Transverse colon (tissue), 4 donors: ENCODE results near the gene TULP4. TPM values are rescaled to one million over a fixed set of nuclear protein-coding genes. Genes with fewer than 3 reads are reported as not detected.

Experiments used
- DNase-seq: peaks from one replicate; pipeline ENCODE4 v3.0.0-alpha.2; 2019
- H3K27ac ChIP-seq, 4 donors: fragments of 200-600 bp; sonication (generic); 2 replicates each; pipeline ENCODE4 v1.5.1; 2016 to 2018; ENCODE audit warnings: inconsistent platforms in 4 of 4
- H3K27me3 ChIP-seq: fragments of 200-600 bp; sonication (generic); 2 replicates; pipeline ENCODE4 v1.5.1; 2017; ENCODE audit warnings: inconsistent platforms
- H3K36me3 ChIP-seq, 4 donors: fragments of 200-600 bp; sonication (generic); 2 replicates each; pipeline ENCODE4 v1.5.1; 2017 to 2019; ENCODE audit warnings: inconsistent platforms in 4 of 4
- H3K4me1 ChIP-seq, 4 donors: fragments of 200-600 bp; sonication (generic); 2 replicates each; pipeline ENCODE4 v1.5.1; 2017 to 2020; ENCODE audit warnings: inconsistent platforms in 4 of 4
- H3K4me3 ChIP-seq, 4 donors: fragments of 200-600 bp; sonication (generic); 1 replicate in 1 of 4; 2 replicates in 3 of 4; pipeline versions ENCODE4 v1.5.1 to v1.6.1; 2017 to 2019; ENCODE audit warnings: inconsistent platforms in 4 of 4
- H3K9me3 ChIP-seq, 2 donors: fragments of 200-600 bp; sonication (generic); 2 replicates each; pipeline ENCODE4 v1.5.1; 2017 to 2019; ENCODE audit warnings: inconsistent platforms in 2 of 2
- EP300 ChIP-seq: sonication (generic); formaldehyde crosslinking; IDR thresholded peaks from one replicate; pipeline ENCODE4 v1.6.1; 2017; ENCODE audit warnings: antibody characterized with exemption, low read depth
- POLR2A ChIP-seq: fragments of 450-650 bp; IDR thresholded peaks from one replicate; pipeline ENCODE4 v1.6.1; 2016; ENCODE audit warnings: antibody characterized with exemption, mild to moderate bottlenecking, moderate library complexity
- POLR2AphosphoS5 ChIP-seq, 3 donors: sonication (generic); formaldehyde crosslinking; IDR thresholded peaks; one replicate each; pipeline ENCODE4 v1.6.1; 2016; ENCODE audit warnings: antibody characterized with exemption in 3 of 3
- WGBS, 2 donors: methylation state at CpG; one replicate each; pipeline ENCODE4 v1.1.5; 2018; ENCODE audit warnings: low coverage in 1 of 2; 5-methylcytosine and 5-hydroxymethylcytosine counted together
- in situ Hi-C, 4 donors: fragments of 200-750 bp; cut with MboI; loops; one replicate each; pipeline versions ENCODE4 v1.15.0 to v1.15.1; 2017; ENCODE audit warnings: low sequenced_read_pairs in 3 of 4, low pct_ligation_motif_present in 1 of 4, low pct_unique_long_range_greater_than_20kb in 1 of 4
- intact Hi-C: fragments of 100-400 bp; cut with DNase I; formaldehyde crosslinking; loops from one replicate; pipeline ENCODE4 v1.15.1; 2023; ENCODE audit warnings: low total_unique reads
- total RNA-seq, 4 donors: library from RNA; depleted of rRNA; stranded (reverse); fragments of >200 nt; gene quantifications; one replicate each; pipeline ENCODE4 v1.1.0, GENCODE V29; 2016
- TF ChIP-seq, protein P1 (sequence below), 5 experiments: fragments of 200-600 bp in 3 of 5; fragments of 450-650 bp in 2 of 5; sonication (generic) in 3 of 5; IDR thresholded peaks; 1 replicate in 2 of 5; 2 replicates in 3 of 5; pipeline ENCODE4 v1.5.1; 2016 to 2017; ENCODE audit warnings: antibody characterized with exemption in 5 of 5, inconsistent platforms in 3 of 5, mild to moderate bottlenecking in 2 of 5, moderate library complexity in 1 of 5

Gene TULP4
- total RNA-seq, 4 donors from 2014 or later, result 53.9 to 138 (median 95.1) TPM

DNA sequence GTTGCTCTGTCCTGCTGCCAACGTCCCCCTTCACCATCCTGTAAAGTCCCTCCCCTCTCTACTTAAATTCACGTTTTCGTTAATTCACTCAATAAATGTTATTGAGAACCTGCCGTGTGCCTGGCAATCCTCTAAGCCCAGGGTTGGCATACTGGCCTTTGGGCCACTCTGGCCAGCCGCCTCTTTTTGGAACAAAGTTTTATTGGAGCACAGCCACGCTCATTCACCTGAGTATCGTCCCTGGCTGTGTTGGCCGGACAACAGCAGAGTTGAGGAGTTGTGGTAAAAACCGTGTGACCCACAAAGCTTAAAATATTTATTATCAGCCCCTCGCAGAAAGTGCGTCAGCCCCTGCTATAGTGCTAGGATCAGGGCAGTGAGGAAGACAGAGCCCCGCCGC, 192.9 kb downstream of the TULP4 start:
- H3K27me3 ChIP-seq, result no peaks in the 10 kb centered on the region
- no peaks in the 10 kb centered on the region for H3K36me3 ChIP-seq
- TF ChIP-seq EP300 (no peak), POLR2A (no peak), POLR2AphosphoS5 (IDR thresholded peaks at IDR 0.05) (no peak)
- TF ChIP-seq, protein P1, sequence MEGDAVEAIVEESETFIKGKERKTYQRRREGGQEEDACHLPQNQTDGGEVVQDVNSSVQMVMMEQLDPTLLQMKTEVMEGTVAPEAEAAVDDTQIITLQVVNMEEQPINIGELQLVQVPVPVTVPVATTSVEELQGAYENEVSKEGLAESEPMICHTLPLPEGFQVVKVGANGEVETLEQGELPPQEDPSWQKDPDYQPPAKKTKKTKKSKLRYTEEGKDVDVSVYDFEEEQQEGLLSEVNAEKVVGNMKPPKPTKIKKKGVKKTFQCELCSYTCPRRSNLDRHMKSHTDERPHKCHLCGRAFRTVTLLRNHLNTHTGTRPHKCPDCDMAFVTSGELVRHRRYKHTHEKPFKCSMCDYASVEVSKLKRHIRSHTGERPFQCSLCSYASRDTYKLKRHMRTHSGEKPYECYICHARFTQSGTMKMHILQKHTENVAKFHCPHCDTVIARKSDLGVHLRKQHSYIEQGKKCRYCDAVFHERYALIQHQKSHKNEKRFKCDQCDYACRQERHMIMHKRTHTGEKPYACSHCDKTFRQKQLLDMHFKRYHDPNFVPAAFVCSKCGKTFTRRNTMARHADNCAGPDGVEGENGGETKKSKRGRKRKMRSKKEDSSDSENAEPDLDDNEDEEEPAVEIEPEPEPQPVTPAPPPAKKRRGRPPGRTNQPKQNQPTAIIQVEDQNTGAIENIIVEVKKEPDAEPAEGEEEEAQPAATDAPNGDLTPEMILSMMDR (IDR thresholded peaks at IDR 0.05), result no peak
- no peaks in the 10 kb centered on the region for H3K9me3 ChIP-seq
- no peaks in the 10 kb centered on the region for H3K4me1 ChIP-seq
- intact Hi-C loops, result no loop called here
- H3K27ac ChIP-seq, result no peak overlapping the region
- WGBS, 2 donors, result 92 to 100% methylated on average over 2 to 13 of the region's 13 CpGs
- no peak for DNase-seq
- H3K4me3 ChIP-seq, result no peak overlapping the region
- in situ Hi-C loops, result no loop called here

DNA sequence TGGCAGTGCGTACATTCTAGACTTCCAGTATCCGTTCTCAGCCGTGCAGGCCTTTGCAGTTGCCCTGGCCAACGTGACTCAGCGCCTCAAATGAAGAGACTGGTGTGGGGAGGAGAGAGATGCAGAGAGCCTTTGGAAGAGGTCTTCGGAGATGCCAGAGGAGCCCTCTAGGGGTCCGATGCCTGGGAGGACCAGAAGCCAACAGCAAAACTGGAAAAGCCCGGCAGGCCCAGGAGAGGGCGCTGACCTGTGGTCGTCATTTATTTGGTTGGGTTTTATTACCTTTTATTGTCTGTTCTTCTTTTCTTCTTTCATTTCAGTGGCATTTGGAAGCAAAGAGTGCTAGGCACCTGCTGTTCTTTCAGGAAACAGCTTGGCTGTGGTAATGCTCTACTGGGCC, 194.3 kb downstream of the TULP4 start:
- intact Hi-C loops, result no loop called here
- in situ Hi-C loops, result no loop called here
- no peaks in the 10 kb centered on the region for H3K27me3 ChIP-seq
- H3K36me3 ChIP-seq, result no peaks in the 10 kb centered on the region
- H3K9me3 ChIP-seq, result no peaks in the 10 kb centered on the region
- no peak overlapping the region for H3K27ac ChIP-seq
- WGBS, 2 donors, result 48 to 76% methylated on average over 4 to 10 of the region's 10 CpGs
- TF ChIP-seq POLR2AphosphoS5 (IDR thresholded peaks at IDR 0.05), result no peak
- no peak for TF ChIP-seq POLR2A
- TF ChIP-seq, protein P1 (IDR thresholded peaks at IDR 0.05), result peak in 2 of 5 experiments; percentile 13 to 15
- TF ChIP-seq EP300, result no peak
- H3K4me3 ChIP-seq, result no peak overlapping the region
- no peak for DNase-seq
- H3K4me1 ChIP-seq, result no peaks in the 10 kb centered on the region

DNA sequence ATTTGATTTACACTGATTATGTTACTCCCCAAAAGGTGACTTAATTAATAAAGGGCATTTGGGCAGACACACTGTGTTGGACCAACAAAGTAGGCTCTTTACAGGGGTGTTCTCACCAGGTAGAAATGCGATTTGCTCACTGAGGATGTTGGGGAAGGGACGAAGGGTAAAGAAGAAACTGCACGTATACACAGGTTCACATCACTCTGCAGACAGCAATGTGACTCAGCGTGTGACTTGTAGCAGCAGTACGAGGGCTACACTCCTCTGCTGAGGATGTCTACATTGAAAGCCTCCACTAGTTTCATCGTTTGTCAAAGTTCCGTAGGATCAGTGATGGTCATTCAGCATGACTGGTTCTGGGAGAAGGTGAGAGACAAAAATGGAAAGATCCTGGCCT, 194.9 kb downstream of the TULP4 start:
- H3K4me1 ChIP-seq, result no peaks in the 10 kb centered on the region
- H3K36me3 ChIP-seq, result no peaks in the 10 kb centered on the region
- H3K9me3 ChIP-seq, result no peaks in the 10 kb centered on the region
- intact Hi-C loops (no loop called here), in situ Hi-C loops (no loop called here)
- no peak for DNase-seq
- 75 to 95% methylated on average over 2 to 7 of the region's 7 CpGs for WGBS, 2 donors
- no peak overlapping the region for H3K27ac ChIP-seq
- TF ChIP-seq POLR2A (no peak), EP300 (no peak), POLR2AphosphoS5 (IDR thresholded peaks at IDR 0.05) (no peak)
- TF ChIP-seq, protein P1 (IDR thresholded peaks at IDR 0.05), result no peak
- no peaks in the 10 kb centered on the region for H3K27me3 ChIP-seq
- H3K4me3 ChIP-seq, result no peak overlapping the region

- Histone ChIP-seq H3K27me3 (no peaks in the 10 kb centered on the region), H3K36me3 (no peaks in the 10 kb centered on the region), H3K9me3 (no peaks in the 10 kb centered on the region), H3K4me3 (no peak overlapping the region), H3K4me1 (no peaks in the 10 kb centered on the region), H3K27ac (no peak overlapping the region)
- 89% methylated on average over 5 of the region's 5 CpGs for WGBS, 2 donors
- no peak for TF ChIP-seq EP300
- TF ChIP-seq POLR2AphosphoS5 (IDR thresholded peaks at IDR 0.05), result no peak
- no peak for TF ChIP-seq POLR2A
- TF ChIP-seq, protein P1 (IDR thresholded peaks at IDR 0.05), result no peak
- in situ Hi-C loops (no loop called here), intact Hi-C loops (no loop called here)
- DNase-seq, result no peak
These were observed 196.2 kb downstream of the TULP4 start for GRCh38 chr6:158508450-158508849.
